H1 (cell line): Measurements from ENCODE around the gene RASAL2.

ENCODE experiments used
- CBX5 ChIP-seq: fragments of 300-800, 300-1000 bp; sonication (generic); IDR thresholded peaks from 2 replicates; pipeline ENCODE4 v1.7.1; 2016; ENCODE audit warnings: antibody characterized with exemption, low read length, low read depth
- POLR2AphosphoS5 ChIP-seq: IDR thresholded peaks from 2 replicates; pipeline ENCODE4 v1.6.1; 2011; ENCODE audit warnings: low read depth, low read length
- TF ChIP-seq, protein P1 (sequence below), 3 experiments: IDR thresholded peaks; 1 replicate in 2 of 3; 2 replicates in 1 of 3; pipeline versions ENCODE4 v1.5.1 to v1.6.1; 2011; ENCODE audit warnings: low read length in 3 of 3, mild to moderate bottlenecking in 3 of 3, inconsistent platforms in 2 of 3, low read depth in 1 of 3, moderate library complexity in 1 of 3; ENCODE audit not compliant: insufficient read depth in 1 of 3; ENCODE audit errors: control extremely low read depth in 1 of 3

GRCh38 chr1:178094739-178095645 lies 1.1 kb downstream of the RASAL2 start:
- TF ChIP-seq CBX5 (no peak), POLR2AphosphoS5 (no peak)
- TF ChIP-seq, protein P1, sequence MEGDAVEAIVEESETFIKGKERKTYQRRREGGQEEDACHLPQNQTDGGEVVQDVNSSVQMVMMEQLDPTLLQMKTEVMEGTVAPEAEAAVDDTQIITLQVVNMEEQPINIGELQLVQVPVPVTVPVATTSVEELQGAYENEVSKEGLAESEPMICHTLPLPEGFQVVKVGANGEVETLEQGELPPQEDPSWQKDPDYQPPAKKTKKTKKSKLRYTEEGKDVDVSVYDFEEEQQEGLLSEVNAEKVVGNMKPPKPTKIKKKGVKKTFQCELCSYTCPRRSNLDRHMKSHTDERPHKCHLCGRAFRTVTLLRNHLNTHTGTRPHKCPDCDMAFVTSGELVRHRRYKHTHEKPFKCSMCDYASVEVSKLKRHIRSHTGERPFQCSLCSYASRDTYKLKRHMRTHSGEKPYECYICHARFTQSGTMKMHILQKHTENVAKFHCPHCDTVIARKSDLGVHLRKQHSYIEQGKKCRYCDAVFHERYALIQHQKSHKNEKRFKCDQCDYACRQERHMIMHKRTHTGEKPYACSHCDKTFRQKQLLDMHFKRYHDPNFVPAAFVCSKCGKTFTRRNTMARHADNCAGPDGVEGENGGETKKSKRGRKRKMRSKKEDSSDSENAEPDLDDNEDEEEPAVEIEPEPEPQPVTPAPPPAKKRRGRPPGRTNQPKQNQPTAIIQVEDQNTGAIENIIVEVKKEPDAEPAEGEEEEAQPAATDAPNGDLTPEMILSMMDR (IDR thresholded peaks at IDR 0.05; ENCODE audit: control extremely low read depth in 1 of 3, insufficient read depth in 1 of 3, low read depth in 1 of 3, low read length in 3 of 3): no peak
